ENCODE measurements around the gene SLC7A14.

The SLC7A14 gene

GRCh38 chr3:170602556-170602955 is 16.7 kb upstream of the SLC7A14 start:
- H3K9me3 ChIP-seq (ENCODE audit: insufficient read depth, low read length): no peaks in the 10 kb centered on the region
- no peaks in the 10 kb centered on the region for H3K36me3 ChIP-seq (replicated peaks; ENCODE audit: low read depth, low read length)
- H2AFZ ChIP-seq (ENCODE audit: low read depth, low read length): no peak overlapping the region
- H4K20me1 ChIP-seq (ENCODE audit: insufficient read depth, low read length): no peaks in the 10 kb centered on the region
- H3K4me1 ChIP-seq (ENCODE audit: low read length): no peaks in the 10 kb centered on the region
- H3K4me3 ChIP-seq (ENCODE audit: low read length): no peak overlapping the region
- no peak overlapping the region for H3K27ac ChIP-seq (ENCODE audit: low read length)
- H3K27me3 ChIP-seq (ENCODE audit: low read depth, low read length): peaks cover 69% of the 10 kb centered on the region
- H3K9ac ChIP-seq (ENCODE audit: low read length): no peak overlapping the region
- no peak overlapping the region for H3K4me2 ChIP-seq (ENCODE audit: low read length)
- no peaks in the 10 kb centered on the region for H3K79me2 ChIP-seq (ENCODE audit: low read length)
- TF ChIP-seq, protein P1, sequence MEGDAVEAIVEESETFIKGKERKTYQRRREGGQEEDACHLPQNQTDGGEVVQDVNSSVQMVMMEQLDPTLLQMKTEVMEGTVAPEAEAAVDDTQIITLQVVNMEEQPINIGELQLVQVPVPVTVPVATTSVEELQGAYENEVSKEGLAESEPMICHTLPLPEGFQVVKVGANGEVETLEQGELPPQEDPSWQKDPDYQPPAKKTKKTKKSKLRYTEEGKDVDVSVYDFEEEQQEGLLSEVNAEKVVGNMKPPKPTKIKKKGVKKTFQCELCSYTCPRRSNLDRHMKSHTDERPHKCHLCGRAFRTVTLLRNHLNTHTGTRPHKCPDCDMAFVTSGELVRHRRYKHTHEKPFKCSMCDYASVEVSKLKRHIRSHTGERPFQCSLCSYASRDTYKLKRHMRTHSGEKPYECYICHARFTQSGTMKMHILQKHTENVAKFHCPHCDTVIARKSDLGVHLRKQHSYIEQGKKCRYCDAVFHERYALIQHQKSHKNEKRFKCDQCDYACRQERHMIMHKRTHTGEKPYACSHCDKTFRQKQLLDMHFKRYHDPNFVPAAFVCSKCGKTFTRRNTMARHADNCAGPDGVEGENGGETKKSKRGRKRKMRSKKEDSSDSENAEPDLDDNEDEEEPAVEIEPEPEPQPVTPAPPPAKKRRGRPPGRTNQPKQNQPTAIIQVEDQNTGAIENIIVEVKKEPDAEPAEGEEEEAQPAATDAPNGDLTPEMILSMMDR (IDR thresholded peaks at IDR 0.05; ENCODE audit: low read depth, low read length): no peak
- TF ChIP-seq EZH2phosphoT487 (IDR thresholded peaks at IDR 0.05; ENCODE audit: low read depth): no peak

- peaks cover 75% of the 10 kb centered on the region for H3K27me3 ChIP-seq (ENCODE audit: low read depth, low read length)
- no peak overlapping the region for H3K9ac ChIP-seq (ENCODE audit: low read length)
- H3K27ac ChIP-seq (ENCODE audit: low read length): no peak overlapping the region
- H2AFZ ChIP-seq (ENCODE audit: low read depth, low read length): no peak overlapping the region
- no peak overlapping the region for H3K4me3 ChIP-seq (ENCODE audit: low read length)
- no peak overlapping the region for H3K4me2 ChIP-seq (ENCODE audit: low read length)
- H3K36me3 ChIP-seq (replicated peaks; ENCODE audit: low read depth, low read length): no peaks in the 10 kb centered on the region
- H3K9me3 ChIP-seq (ENCODE audit: insufficient read depth, low read length): no peaks in the 10 kb centered on the region
- 0 out of 2 replicates have a peak, but pooled peaks cover 6% of the 10 kb centered on the region for H4K20me1 ChIP-seq (ENCODE audit: insufficient read depth, low read length)
- H3K4me1 ChIP-seq (ENCODE audit: low read length): no peaks in the 10 kb centered on the region
- H3K79me2 ChIP-seq (ENCODE audit: low read length): no peaks in the 10 kb centered on the region
- TF ChIP-seq, protein P1 (IDR thresholded peaks at IDR 0.05; ENCODE audit: low read depth, low read length): no peak
- TF ChIP-seq EZH2phosphoT487 (IDR thresholded peaks at IDR 0.05; ENCODE audit: low read depth): no peak
These were observed 14.2 kb upstream of the SLC7A14 start for GRCh38 chr3:170600005-170600624.

- no peak overlapping the region for H3K27ac ChIP-seq (ENCODE audit: low read length)
- TF ChIP-seq, protein P1 (IDR thresholded peaks at IDR 0.05; ENCODE audit: low read depth, low read length): no peak
- TF ChIP-seq EZH2phosphoT487 (IDR thresholded peaks at IDR 0.05; ENCODE audit: low read depth): no peak
- H3K9me3 ChIP-seq (ENCODE audit: insufficient read depth, low read length): no peaks in the 10 kb centered on the region
- H3K4me1 ChIP-seq (ENCODE audit: low read length): no peaks in the 10 kb centered on the region
- H3K4me2 ChIP-seq (ENCODE audit: low read length): no peak overlapping the region
- H3K9ac ChIP-seq (ENCODE audit: low read length): no peak overlapping the region
- 0 out of 2 replicates have a peak, but pooled peaks cover 6% of the 10 kb centered on the region for H4K20me1 ChIP-seq (ENCODE audit: insufficient read depth, low read length)
- H3K27me3 ChIP-seq (ENCODE audit: low read depth, low read length): peaks cover 77% of the 10 kb centered on the region
- H3K79me2 ChIP-seq (ENCODE audit: low read length): no peaks in the 10 kb centered on the region
- H3K36me3 ChIP-seq (replicated peaks; ENCODE audit: low read depth, low read length): no peaks in the 10 kb centered on the region
- H2AFZ ChIP-seq (ENCODE audit: low read depth, low read length): no peak overlapping the region
- no peak overlapping the region for H3K4me3 ChIP-seq (ENCODE audit: low read length)
These were observed 13.2 kb upstream of the SLC7A14 start for GRCh38 chr3:170599091-170599490.

- no peak overlapping the region for H3K9ac ChIP-seq (ENCODE audit: low read length)
- H4K20me1 ChIP-seq (ENCODE audit: insufficient read depth, low read length): 0 out of 2 replicates have a peak, but pooled peaks cover 6% of the 10 kb centered on the region
- H3K4me3 ChIP-seq (ENCODE audit: low read length): no peak overlapping the region
- H3K4me1 ChIP-seq (ENCODE audit: low read length): no peaks in the 10 kb centered on the region
- no peaks in the 10 kb centered on the region for H3K79me2 ChIP-seq (ENCODE audit: low read length)
- H3K9me3 ChIP-seq (ENCODE audit: insufficient read depth, low read length): no peaks in the 10 kb centered on the region
- peaks cover 77% of the 10 kb centered on the region for H3K27me3 ChIP-seq (ENCODE audit: low read depth, low read length)
- no peak overlapping the region for H3K4me2 ChIP-seq (ENCODE audit: low read length)
- TF ChIP-seq, protein P1 (IDR thresholded peaks at IDR 0.05; ENCODE audit: low read depth, low read length): no peak
- TF ChIP-seq EZH2phosphoT487 (IDR thresholded peaks at IDR 0.05; ENCODE audit: low read depth): no peak
- no peaks in the 10 kb centered on the region for H3K36me3 ChIP-seq (replicated peaks; ENCODE audit: low read depth, low read length)
- H2AFZ ChIP-seq (ENCODE audit: low read depth, low read length): no peak overlapping the region
- H3K27ac ChIP-seq (ENCODE audit: low read length): no peak overlapping the region
These were observed 12.2 kb upstream of the SLC7A14 start for GRCh38 chr3:170598091-170598502.

All from OCI-LY3 (cell line).